ENCODE measurements around the gene OSGEPL1.
"Not testable (repeated sequence)": the region's sequence is repeated elsewhere in the genome, so short reads cannot be mapped to it uniquely, and the experiment has no call there.

Gene OSGEPL1, protein sequence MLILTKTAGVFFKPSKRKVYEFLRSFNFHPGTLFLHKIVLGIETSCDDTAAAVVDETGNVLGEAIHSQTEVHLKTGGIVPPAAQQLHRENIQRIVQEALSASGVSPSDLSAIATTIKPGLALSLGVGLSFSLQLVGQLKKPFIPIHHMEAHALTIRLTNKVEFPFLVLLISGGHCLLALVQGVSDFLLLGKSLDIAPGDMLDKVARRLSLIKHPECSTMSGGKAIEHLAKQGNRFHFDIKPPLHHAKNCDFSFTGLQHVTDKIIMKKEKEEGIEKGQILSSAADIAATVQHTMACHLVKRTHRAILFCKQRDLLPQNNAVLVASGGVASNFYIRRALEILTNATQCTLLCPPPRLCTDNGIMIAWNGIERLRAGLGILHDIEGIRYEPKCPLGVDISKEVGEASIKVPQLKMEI

DNA sequence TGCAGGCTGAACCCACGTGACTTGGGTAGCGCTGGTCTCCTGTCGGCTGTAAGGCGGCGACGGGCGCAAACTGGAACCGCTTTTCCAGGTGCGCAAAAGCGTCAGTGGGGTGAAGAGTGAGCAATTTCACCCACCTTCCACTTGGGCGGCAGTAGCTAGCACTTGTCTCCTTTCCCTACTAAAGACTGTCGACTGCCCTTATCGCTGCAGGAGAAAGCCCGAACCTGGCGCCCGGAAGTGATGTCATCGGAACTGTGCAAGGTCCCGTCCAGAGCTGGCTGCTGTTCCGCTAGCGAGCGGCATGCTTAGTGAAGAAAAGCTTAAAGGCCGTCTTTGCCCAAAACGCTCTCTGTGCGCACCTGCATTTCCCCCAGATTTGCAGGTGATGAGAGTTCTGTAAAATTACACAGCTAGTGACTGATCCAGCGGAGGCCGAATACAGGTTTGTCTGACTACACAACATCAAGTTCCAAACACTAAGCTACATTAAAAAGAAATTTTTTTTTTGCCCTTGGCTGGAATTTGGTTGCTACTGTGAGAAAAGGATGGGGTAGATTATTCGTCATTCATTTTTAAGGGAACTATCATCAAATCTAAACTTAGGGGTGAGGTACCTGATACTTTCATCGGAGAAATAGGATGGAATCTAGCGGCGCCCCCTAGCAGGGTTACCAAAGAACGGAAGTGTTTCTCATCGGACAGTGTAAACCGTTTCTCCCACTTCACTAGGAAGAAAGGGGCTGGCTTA, at the start of gene OSGEPL1:
TSS of gene OSGEPL1 (minus strand) at position 242 of the 748 bp plus-strand sequence. CDS start 1,152 bp downstream, outside the sequence.
- DNase-seq (ENCODE audit: low read depth) = peak; percentile 87

DNA sequence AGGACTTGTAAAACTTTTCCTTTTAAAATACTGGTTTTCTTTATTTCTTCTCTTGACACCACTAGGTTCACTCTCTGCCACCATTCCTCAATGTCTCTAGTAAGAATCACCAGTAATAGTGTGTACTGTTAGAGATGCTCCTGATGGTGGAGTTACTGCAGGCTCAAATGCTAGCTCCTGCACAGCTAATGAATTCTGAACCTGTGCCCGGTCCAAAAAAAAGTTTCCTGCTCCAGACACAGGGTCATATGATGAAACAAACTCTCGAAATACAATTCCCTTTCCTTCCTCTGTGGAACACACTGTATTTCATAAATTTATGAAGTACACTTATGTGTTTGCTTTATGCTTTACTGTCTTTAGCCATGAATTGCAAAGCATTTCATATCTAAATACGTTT, 40.8 kb upstream of the OSGEPL1 start:
- DNase-seq (ENCODE audit: low read depth) = no peak

DNA sequence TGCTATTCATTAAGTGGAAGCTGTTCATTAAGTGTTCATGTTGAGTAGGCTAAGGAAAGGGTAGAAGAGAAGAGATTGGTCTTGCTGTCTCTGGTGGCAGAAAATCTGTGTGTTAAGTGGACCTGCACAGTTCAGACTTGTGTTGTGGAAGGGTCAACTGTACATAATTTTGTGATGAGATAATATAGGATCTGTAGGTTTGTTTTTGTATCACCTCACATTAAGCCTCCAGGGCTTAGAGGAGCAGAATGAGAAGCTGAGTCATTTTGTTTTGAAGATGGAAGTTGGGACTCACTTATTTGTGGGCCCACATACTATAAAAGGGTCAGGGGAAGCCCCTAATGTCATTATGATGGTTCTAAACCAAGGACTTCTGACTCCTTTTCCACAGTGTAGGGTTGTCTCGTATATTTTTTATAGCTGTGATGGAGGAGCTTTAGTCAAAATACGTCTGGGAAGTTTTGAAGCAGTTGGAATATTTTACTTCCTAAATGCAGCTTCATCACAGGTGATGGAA, 39.9 kb upstream of the OSGEPL1 start:
- no peak for DNase-seq (ENCODE audit: low read depth)

DNA sequence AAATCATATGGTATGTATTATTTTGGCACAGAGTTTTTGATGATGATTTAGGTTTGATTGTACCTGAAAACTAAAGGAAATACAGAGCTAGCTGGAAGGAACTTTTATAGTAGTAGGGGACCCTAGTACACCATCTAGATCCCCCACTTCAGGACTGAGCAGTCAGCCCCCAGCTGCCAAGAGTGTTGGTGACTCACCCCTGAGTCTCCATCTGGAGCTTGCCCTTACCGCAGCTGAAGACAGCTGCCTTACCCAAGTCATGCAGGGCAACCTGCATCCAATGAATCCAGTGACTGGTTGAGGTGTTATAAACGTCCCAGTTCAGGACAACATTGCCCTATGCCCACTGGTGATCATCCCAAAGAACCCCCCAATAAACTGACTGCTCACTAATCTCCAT, 36.9 kb upstream of the OSGEPL1 start:
- DNase-seq (ENCODE audit: low read depth) = no peak

DNA sequence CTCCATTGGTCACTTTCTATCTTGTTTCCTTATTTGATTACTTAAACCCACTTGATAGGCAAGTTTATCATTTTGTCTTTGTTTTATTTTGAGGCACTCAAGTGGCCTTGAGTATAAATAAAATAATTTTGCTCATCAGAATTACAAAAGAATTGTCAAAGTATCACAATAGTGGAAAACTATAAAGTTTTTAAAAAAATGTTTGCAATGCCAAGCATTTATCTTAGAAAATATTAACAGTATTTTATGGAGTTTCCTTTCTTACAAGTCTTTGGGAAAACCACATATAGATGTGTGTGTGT, 36.4 kb upstream of the OSGEPL1 start:
- DNase-seq (ENCODE audit: low read depth) = no peak

DNA sequence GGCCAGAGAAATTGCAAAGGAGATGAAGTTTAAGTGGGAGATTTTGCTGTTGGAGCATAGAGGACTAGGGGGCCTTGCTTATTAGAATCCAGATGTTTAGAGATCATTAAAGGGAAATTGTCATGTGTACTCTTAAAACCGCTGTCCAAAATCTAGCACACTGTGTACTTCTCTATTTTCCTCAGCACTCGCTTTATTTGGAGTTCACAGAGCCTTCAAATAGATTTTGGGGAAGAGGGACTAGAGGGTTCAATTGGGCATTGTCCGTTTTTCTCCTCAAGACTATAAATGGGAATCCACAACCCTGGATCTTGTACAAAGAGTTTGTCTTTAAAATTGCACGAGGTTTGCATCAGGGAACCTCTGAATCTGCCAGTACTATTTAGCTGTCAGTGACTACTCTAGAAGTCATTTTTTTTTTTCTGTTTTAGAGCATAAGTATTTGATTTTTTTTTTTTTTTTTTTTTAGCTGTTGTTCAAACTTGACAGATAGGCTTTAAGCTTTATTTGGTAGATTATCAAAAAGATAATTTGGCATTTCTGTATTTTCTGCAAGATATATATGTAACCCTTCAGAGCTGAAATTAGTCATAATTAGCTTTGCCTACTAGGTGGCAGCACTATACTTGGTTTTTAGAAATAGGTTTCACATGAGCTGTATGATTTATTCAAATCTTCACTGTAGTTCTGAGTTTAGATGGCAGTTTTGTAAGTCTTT, 35.9 kb upstream of the OSGEPL1 start:
- no peak for DNase-seq (ENCODE audit: low read depth)

DNA sequence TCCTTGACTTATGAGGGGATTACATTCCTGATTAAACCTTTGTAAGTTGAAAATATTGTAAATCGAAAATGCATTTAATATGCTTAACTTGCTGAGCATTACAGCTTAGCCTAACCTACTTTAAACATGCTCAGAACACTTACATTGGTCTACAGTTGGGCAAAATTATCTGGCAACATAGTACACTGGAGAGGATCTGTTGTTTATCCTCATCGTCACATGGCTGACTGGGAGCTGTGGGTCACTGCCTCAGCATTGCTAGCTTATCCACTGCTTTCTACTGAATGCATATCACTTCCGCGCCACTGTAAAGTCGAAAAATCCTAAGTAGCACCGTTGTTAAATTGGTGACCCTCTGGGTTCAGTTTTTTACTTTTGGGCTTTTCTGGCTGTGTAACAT, 35.3 kb upstream of the OSGEPL1 start:
- no peak for DNase-seq (ENCODE audit: low read depth)

DNA sequence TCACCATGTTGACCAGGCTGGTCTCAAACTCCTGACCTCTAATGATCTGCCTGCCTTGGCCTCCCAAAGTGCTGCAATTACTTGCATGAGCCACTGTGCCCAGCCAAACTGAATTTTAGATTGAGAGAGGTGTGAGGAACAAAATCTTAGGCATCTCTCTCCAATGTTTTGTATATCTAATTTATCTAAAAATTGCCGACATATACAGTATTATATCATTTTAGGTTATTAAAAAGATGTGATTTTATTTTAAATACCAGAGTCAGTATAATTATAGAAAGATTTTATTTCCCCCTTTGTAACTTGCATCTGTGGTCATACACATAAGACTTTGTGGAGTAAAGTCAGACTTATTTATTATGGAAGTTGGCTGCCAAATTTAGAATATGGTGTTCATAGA, 31.7 kb upstream of the OSGEPL1 start:
- no peak for DNase-seq (ENCODE audit: low read depth)

DNA sequence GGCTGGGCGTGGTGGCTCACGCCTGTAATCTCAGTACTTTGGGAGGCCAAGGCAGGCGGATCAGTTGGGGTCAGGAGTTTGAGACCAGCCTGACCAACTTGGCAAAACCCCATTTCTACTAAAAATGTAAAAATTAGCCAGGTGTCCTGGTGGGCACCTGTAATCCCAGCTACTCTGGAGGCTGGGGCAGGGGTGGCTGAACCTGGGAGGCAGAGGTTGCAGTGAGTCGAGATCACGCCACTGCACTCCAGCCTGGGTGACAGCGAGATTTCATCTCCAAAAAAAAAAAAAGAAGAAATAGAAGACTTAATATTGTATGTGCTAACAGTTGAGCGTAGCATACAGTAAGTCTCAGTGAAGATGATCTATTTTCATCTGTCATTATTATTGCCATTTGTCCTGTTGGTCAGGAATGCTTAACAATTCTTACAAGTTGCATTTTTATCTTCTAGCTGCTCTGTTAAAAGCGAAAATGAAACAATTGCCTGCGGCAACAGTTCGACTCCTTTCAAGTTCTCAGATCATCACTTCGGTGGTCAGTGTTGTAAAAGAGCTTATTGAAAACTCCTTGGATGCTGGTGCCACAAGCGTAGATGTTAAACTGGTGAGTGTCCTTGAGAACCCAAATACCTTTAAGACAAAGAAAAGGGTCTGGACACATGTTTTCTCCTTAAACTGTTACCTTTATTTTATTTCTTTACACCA, 28.9 kb upstream of the OSGEPL1 start:
- no peak for DNase-seq (ENCODE audit: low read depth)

DNA sequence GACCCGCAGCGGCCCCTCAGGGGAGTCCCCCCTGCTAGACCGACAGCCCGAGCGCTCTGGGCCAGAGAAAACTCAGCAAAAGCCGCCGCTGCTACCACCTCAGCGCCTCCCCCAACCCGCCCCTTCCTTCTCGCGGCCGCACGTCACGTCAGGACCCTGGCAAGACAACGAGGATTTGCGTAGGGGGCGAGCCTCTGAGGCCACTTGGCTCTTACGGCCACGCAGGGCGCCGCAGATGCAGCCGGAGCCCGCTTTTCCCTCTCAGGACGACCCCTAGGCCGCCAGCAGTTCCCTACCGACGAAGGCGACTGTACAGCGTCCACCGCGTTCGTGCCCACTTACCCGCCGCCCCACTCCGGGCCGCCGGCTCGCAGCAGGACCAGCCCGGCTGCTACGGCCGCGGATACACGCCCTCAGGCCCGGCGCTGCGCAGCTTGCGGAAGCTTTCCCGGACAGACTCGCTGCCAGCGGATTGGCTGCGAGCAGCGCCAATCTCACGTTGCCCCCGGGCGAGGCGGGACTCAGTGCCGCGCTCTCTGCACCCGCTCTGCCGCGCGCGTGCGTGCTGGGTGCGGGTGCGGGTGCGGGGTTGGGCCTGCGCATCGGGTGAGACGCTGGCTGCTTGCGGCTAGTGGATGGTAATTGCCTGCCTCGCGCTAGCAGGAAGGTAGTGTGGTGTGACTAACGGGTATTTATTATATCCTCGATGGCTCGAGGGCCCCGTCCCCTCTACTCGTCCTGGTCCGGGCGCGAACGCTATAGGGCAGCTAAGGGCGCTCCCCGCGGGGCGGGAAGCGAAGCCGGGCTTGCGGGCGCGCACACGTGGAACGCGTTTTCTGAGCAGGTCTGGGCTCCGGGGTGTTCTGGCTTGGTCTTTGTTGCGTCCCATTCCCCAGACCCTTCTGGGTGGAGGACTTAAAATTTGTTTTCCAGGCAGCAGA, 21.6 kb upstream of the OSGEPL1 start, which contains the start of the genes ORMDL1 and PMS1:
TSS of gene ORMDL1 (minus strand) at position 413 of the 941 bp plus-strand sequence. CDS start 1,744 bp downstream, outside the sequence.
TSS of gene PMS1 (plus strand) at position 524 of the 941 bp plus-strand sequence. CDS start 7,360 bp downstream, outside the sequence.
- DNase-seq (ENCODE audit: low read depth) = peak; percentile 93

DNA sequence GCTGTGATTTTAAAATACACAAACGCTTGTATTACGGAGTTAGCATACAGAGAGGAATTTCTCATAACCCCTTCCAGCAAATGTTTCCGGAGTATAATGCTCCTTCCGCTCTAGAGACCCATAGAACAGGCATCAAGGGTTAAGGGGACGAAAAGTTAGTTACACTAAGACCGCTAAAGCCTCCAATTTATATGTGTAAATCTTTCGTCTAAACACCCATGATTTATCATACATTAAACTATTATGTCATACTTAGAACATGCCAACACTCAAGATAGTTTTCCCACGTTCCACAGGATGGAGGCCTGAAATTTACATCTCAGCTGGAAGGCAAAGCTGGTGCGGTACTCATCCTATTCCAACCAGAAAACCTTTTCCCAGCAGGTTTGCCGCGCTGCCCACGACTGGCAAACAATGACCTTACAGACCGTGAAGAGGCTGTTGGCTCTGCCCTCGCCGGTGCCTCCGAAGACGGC, 20.9 kb upstream of the OSGEPL1 start:
- no peak for DNase-seq (ENCODE audit: low read depth)

DNA sequence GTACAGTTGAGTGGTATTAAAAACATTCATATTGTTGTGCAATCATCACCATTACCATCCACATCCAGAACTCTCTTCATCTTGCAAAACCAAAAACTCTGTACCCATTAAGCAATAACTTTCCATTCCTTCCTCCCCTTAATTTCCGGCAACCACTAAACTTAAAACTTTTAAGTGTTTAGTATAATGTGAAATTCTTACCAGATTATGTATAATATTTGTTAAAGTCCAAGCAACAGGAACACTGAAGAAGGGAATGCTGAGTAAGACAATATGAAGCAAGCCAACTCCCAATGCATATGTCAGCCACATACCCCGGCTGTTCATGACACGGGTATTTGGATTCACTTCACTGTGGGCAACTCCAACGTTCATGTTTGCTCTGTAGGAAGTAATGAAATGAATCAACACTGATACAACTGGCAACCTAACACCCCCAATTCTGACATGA, 19.7 kb upstream of the OSGEPL1 start:
- DNase-seq (ENCODE audit: low read depth) = no peak

DNA sequence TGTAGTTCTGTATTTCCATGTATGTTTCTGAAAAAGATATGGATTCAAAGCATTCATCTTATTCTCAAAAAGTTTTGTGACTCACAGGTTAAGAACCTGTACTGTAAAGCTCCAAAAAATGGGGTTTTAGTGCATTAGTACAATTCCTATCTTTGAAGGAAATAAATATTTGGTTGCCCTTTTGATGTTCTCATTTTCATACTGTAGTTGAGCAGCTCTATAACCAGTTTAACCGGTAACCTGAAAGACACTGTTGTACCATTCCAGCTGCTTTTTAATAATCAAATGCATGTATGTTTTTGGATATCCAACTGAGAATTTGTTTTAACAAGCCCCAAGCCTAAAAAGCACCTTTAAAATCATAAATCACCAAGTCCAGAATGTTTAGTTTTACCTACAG, 9.6 kb upstream of the OSGEPL1 start:
- no peak for DNase-seq (ENCODE audit: low read depth)

DNA sequence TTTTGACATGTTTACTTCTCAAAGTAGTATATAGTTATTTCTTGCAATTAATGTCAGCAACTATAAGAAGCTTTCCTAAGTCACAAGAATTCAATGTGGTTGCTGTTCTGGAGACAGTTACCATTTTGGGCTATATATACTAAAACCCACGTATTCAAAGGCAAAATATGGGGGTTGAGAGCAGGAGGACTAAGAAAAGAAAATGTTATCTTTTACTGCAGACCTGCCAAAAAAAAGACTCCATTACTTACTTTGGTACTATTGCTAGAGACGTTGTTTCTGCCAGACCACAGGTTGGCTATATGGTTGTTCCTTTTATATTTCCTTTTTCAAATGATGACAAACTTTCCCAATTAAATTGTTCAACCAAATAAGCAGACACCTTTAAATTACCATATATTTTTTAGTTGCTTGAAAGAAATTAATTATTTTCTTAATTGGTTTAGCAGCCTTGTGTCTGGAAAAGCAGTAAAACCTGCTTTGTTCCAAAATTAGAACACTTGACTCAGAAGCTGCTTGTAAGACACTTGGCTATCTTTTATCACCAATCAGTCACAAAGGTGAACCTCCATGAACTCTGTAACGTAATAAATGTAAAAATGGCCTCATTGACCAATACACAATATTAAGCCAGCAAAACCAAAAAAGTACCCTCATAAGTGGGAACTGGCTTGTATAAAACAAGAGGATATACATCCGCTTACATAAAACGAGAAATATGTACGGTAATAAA, 8.2 kb upstream of the OSGEPL1 start:
- no peak for DNase-seq (ENCODE audit: low read depth)

DNA sequence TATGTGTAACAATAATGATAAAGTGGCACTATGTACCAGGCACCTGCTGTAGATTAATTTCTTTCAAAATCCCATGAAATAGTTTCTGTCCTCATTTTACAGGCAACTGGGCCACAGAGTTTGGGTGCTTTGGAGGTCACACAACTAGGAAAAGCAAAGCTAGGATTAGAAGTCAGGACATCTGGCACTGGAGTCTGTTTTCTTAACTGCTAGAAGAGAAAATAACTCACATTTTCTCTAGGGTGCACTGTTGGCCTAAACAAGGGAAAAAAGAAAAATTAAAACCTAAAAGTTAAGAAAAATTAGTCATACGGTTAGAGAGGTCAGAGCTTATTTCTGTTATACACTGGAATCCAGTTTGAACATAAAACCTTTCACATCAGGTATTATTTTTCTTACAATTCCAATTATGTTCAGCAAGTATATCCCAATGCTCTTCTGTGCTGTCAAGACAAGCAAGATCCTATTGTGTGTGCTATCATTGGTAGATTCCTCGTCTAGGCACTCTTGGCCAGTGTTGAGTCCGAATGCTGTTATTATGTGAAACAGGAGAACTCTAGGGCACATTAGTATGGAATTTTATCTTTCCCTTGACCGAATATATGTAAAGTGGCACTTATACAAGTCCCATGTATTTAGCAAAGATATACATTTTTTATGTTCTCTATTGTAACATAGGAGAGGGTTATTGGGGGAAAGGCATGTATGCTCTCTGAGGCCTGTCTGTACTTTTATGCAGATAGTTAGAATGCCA, 1.5 kb upstream of the OSGEPL1 start:
- DNase-seq (ENCODE audit: low read depth) = no peak

DNA sequence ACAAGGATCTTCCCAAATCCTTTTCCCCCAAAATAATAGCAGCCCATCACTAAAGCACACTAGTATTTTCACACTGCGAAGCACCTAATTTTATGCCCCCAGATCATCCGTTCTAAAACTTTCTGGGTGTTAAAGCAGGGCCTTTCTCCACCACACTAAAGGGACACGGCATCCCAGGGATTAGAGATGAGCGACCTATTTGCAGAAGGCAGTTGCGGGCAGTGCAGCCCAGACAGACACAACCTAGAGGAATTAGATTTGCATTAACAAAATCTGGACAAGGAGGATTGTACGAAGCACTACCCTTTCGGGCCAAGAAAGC, 402 bp downstream of the OSGEPL1 start:
- DNase-seq (ENCODE audit: low read depth) = no peak

DNA sequence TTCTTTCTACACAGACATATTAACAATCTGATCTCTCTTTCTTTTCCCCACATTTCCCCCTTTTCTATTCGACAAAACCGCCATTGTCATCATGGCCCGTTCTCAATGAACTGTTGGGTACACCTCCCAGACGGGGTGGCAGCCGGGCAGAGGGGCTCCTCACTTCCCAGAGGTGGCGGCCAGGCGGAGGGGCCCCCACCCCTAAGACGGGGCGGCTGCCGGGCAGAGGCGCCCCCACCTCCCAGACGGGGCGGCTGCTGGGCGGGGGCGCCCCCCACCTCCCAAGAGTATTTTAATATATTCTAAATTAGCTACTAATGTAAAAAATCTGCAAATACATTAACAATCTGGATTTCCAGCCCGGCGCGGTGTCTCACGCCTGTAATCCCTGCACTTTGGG, 2.4 kb downstream of the OSGEPL1 start:
- not testable (repeated sequence) for DNase-seq (ENCODE audit: low read depth)

DNA sequence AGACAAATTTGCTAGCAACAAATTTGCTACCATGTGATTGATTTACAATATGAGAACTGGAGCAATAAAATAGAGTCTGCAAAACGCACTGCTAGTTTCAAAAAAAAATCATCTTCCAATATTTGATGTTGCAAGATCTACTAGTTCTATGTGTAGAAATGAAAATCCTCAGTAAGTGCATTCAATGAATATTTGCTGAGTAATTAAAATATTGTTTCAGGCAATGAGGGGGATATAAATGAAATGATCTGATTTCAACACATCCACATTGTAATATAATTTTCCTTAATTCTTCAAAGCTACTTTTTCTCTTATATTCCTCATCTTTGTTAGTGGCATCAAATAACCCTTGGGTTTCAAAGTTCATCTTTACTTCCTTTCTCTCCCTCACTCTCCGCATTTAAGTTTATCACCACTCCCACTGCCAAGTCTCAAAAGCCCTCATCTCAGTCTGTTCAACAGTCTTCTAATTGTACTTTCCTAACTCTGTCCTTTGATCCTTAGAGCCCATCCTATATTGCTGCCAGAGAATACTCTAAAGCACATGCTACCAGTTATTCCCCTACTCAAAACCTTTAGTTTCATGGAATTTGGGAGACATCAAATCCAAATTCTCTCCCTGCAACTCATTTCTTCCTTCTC, 6.2 kb downstream of the OSGEPL1 start:
- DNase-seq (ENCODE audit: low read depth) = no peak
